ENCODE measurements around the gene SOAT1. TPM values are rescaled to one million over a fixed set of nuclear protein-coding genes. Genes with fewer than 3 reads are reported as not detected.
"Not testable (repeated sequence)": the region's sequence is repeated elsewhere in the genome, so short reads cannot be mapped to it uniquely, and the experiment has no call there.

SOAT1 gene
- total RNA-seq, 4 donors from 2014 or later: 15.0 to 18.6 (median 16.9) TPM

DNA sequence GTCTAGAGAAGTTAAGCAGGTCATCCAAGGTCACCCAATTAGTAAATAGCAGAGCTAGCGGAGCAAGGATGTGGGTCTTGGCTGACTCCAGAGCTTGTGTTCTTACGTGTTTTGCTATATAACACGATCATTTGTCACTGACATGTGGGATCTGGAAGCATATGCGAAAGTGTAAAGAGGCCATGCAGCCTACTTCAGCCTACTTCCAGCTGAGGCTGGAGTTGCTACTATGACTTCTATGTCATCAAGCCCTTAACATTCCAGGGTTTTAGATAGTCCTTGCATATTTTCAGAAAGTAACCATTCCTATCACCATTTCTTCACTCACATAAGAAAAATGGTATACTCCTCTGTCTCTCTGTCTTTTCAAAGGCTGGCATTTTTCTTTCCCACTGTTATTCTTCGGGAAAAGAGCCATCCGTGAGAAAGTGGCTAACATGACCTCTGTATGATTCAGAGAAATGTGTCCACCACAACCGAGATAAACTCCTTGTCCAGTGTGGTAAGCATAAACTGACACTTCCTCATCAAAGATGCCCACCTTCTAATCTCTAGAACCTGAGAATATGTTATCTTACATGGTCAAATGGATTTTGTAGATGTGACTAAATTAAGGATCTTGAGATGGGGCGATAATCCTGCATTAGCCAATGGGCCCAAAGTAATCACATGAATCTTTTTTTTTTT lies 40.2 kb upstream of the SOAT1 start:
- no peak overlapping the region for H3K27ac ChIP-seq
- intact Hi-C loops (cut with DNase I): no loop called here
- no peak overlapping the region for H3K4me3 ChIP-seq (replicated peaks in 1 of 3)
- no peak for DNase-seq
- H3K9me3 ChIP-seq: no peaks in the 10 kb centered on the region
- H3K4me1 ChIP-seq: no peaks in the 10 kb centered on the region
- no peaks in the 10 kb centered on the region for H3K27me3 ChIP-seq
- no peaks in the 10 kb centered on the region for H3K36me3 ChIP-seq
- no peak for TF ChIP-seq POLR2A (IDR thresholded peaks at IDR 0.05)
- 79 to 90% methylated on average over 8 of the region's 8 CpGs for WGBS, 2 donors

DNA sequence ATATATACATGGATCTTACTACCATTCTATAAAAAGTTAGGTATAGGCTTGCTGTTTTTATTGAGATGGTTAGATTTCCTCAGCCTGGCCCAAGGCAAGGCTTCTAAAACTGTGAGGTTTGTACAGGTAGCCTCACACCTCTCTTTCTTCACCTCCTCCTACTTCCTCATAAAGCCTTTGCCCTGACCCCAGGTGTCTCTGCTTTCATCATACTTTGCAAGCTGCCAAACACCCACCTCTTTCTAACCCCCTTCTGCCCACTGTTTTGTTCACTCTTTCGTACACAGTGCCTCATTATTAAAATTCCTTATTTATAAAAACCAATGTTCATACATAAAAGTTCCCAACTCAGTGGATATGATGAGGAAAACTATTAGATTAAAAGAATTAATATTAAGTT lies 31.4 kb upstream of the SOAT1 start:
- Histone ChIP-seq H3K27me3 (no peaks in the 10 kb centered on the region), H3K4me1 (no peaks in the 10 kb centered on the region), H3K9me3 (no peaks in the 10 kb centered on the region), H3K27ac (no peak overlapping the region), H3K36me3 (no peaks in the 10 kb centered on the region), H3K4me3 (replicated peaks in 1 of 3) (no peak overlapping the region)
- DNase-seq: no peak
- WGBS, 2 donors: 94 to 97% methylated on average over 1 of the region's 1 CpG
- TF ChIP-seq, protein P1, sequence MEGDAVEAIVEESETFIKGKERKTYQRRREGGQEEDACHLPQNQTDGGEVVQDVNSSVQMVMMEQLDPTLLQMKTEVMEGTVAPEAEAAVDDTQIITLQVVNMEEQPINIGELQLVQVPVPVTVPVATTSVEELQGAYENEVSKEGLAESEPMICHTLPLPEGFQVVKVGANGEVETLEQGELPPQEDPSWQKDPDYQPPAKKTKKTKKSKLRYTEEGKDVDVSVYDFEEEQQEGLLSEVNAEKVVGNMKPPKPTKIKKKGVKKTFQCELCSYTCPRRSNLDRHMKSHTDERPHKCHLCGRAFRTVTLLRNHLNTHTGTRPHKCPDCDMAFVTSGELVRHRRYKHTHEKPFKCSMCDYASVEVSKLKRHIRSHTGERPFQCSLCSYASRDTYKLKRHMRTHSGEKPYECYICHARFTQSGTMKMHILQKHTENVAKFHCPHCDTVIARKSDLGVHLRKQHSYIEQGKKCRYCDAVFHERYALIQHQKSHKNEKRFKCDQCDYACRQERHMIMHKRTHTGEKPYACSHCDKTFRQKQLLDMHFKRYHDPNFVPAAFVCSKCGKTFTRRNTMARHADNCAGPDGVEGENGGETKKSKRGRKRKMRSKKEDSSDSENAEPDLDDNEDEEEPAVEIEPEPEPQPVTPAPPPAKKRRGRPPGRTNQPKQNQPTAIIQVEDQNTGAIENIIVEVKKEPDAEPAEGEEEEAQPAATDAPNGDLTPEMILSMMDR (IDR thresholded peaks at IDR 0.05): no peak
- no peak for TF ChIP-seq POLR2A (IDR thresholded peaks at IDR 0.05)
- intact Hi-C loops (cut with DNase I): no loop called here

DNA sequence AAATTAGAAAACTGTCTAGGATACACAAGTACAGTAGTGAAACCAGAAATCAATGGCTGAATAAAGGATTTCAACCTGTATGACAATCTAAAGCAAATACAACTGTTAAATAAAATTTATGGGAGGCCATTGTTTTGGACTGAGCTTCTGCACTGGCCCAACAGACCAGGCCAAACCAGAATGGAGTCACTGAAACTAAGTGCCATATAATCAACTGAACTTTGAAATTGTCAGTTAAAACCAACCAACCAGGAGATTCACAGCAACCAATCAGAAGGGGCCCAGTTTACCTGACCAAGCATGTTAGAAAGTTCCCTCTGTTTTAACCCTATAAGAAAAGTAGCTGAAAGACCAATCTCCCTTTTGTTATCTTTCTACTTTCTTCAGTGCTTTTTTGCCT lies 30.5 kb upstream of the SOAT1 start:
- intact Hi-C loops (cut with DNase I): no loop called here
- no peaks in the 10 kb centered on the region for H3K27me3 ChIP-seq

DNA sequence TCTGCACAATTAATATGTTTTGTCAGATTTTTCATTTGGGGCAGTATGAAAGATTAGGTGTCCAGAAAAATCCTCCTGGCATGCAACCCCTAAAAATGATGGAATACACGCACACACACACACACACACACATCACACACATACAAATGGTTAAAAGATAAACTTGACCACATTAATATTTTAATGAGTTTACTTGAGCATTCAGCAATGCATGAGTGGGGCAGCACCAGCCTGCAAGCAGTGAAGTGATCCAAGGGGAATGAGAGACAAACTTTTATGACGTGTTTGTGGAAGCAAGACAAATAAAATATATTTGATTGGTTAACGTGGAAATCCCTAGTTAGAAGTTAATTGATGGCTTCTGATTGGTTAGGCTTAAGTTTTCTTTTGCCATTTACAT lies 29.1 kb upstream of the SOAT1 start:
- H3K27ac ChIP-seq: no peak overlapping the region
- intact Hi-C loops (cut with DNase I): no loop called here
- H3K36me3 ChIP-seq: no peaks in the 10 kb centered on the region
- H3K4me1 ChIP-seq: no peaks in the 10 kb centered on the region
- no peak overlapping the region for H3K4me3 ChIP-seq (replicated peaks in 1 of 3)
- H3K27me3 ChIP-seq: no peaks in the 10 kb centered on the region
- no peak for DNase-seq
- 69 to 84% methylated on average over 3 of the region's 3 CpGs for WGBS, 2 donors
- no peaks in the 10 kb centered on the region for H3K9me3 ChIP-seq
- no peak for TF ChIP-seq POLR2A (IDR thresholded peaks at IDR 0.05)
- TF ChIP-seq, protein P1 (IDR thresholded peaks at IDR 0.05): no peak

More for the DNA sequence above, 30.5 kb upstream of the SOAT1 start:
- no peaks in the 10 kb centered on the region for H3K4me1 ChIP-seq
- DNase-seq: no peak
- H3K4me3 ChIP-seq (replicated peaks in 1 of 3): no peak overlapping the region
- no peaks in the 10 kb centered on the region for H3K9me3 ChIP-seq
- H3K36me3 ChIP-seq: no peaks in the 10 kb centered on the region
- no peak overlapping the region for H3K27ac ChIP-seq
- TF ChIP-seq POLR2A (IDR thresholded peaks at IDR 0.05): no peak
- TF ChIP-seq, protein P1 (IDR thresholded peaks at IDR 0.05): no peak

DNA sequence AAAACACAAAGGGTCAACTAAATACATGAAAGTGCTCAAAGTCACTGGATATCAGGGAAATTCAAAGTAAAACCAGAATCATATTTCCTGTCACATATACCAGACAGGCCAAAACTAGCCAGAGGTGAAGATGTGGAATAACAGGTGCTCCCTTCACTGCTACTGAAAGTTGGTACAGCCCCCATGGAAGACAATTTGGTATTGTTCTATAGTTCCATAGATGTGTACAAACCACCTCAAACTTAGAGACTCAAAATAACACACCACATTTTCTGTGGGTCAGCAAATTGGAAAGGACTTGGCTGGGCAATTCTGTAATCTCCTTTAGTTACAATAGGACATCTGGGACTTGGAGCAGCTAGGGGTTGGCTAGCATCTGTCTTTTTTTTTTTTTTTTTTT lies 24.5 kb upstream of the SOAT1 start:
- TF ChIP-seq POLR2A (IDR thresholded peaks at IDR 0.05): no peak
- TF ChIP-seq, protein P1 (IDR thresholded peaks at IDR 0.05): no peak
- intact Hi-C loops (cut with DNase I): no loop called here
- Histone ChIP-seq H3K4me1 (no peaks in the 10 kb centered on the region), H3K9me3 (no peaks in the 10 kb centered on the region), H3K36me3 (no peaks in the 10 kb centered on the region), H3K4me3 (replicated peaks in 1 of 3) (no peak overlapping the region), H3K27me3 (no peaks in the 10 kb centered on the region), H3K27ac (no peak overlapping the region)
- DNase-seq: no peak

DNA sequence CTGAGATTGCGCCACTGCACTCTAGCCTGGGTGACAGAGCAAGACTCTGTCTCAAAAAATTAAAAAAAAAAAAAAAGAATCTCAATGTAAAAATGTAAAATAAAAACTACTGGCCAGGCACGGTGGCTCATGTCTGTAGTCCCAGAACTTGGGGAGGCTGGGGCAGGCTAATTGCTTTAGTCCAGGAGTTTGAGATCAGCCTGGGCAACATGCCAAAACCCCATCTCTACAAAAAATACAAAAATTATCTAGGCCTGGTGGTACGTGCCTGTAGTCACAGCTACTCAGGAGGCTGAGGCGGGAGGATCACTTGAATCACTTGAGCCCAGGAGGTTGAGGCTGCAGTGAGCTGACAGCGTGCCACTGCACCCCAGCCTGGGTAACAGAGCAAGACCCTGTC lies 19.2 kb upstream of the SOAT1 start:
- H3K9me3 ChIP-seq: not testable (repeated sequence)
- WGBS, 2 donors: 89 to 90% methylated on average over 5 of the region's 5 CpGs

More for the DNA sequence above, 19.2 kb upstream of the SOAT1 start:
- DNase-seq; H3K4me3 ChIP-seq (replicated peaks in 1 of 3); H3K27ac ChIP-seq; intact Hi-C loops (cut with DNase I); H3K4me1 ChIP-seq; H3K36me3 ChIP-seq; H3K27me3 ChIP-seq: not testable (repeated sequence)

Measured in thyroid gland (tissue), 4 donors.